PC-9 (cell line): ENCODE measurements around the gene LPCAT2. TPM values are rescaled to one million over a fixed set of nuclear protein-coding genes. Genes with fewer than 3 reads are reported as not detected.
A peak's percentile ranks its signal among the peaks of the same experiment; 100 is the strongest.

Source experiments
- BruUV-seq: library from RNA; stranded (reverse); fragments of 400-500 nt; replicated peaks from 2 replicates; lab custom pipeline; 2021; lab: Mats Ljungman, UMichigan
- CTCF ChIA-PET: fragments of 300-600 bp; sonication (Branson Sonifier 250); formaldehyde crosslinking; loops from one replicate; lab custom pipeline; 2022; ENCODE audit warnings: antibody characterized with exemption; lab: Charles Lee
- POLR2A ChIA-PET: fragments of 300-600 bp; sonication (Branson Sonifier 250); formaldehyde crosslinking; loops from one replicate; lab custom pipeline; 2022; ENCODE audit warnings: antibody characterized with exemption; ENCODE audit not compliant: unreplicated experiment; lab: Charles Lee
- DNase-seq, 2 experiments: peaks; one replicate each; pipeline versions ENCODE4 v3.0.0 to v3.0.0-alpha.2; 2015 to 2022; ENCODE audit warnings: mixed read lengths in 1 of 2
- H2AFZ ChIP-seq: fragments of 200-600 bp; sonication (generic); 2 replicates; pipeline ENCODE4 v1.8.1; 2017; ENCODE audit warnings: antibody characterized with exemption
- H3F3A ChIP-seq: fragments of 200-600 bp; sonication (generic); 2 replicates; pipeline ENCODE4 v1.8.1; 2017; ENCODE audit warnings: antibody characterized with exemption, mild to moderate bottlenecking, low read depth; ENCODE audit not compliant: insufficient read depth
- H3K27ac ChIP-seq: fragments of 200-600 bp; sonication (generic); 2 replicates; pipeline ENCODE4 v1.6.1; 2016; ENCODE audit warnings: mixed run types
- H3K27me3 ChIP-seq: fragments of 200-600 bp; sonication (generic); 2 replicates; pipeline ENCODE4 v1.6.1; 2016; ENCODE audit warnings: low read depth, mixed run types; ENCODE audit not compliant: insufficient read depth
- H3K36me3 ChIP-seq: fragments of 200-600 bp; sonication (generic); 2 replicates; pipeline ENCODE4 v1.6.1; 2016; ENCODE audit warnings: low read depth, mixed run types
- H3K4me1 ChIP-seq: fragments of 200-600 bp; sonication (generic); replicated peaks from 2 replicates; pipeline ENCODE4 v1.6.1; 2016; ENCODE audit warnings: mixed run types; ENCODE audit not compliant: insufficient read depth
- H3K4me2 ChIP-seq: fragments of 200-600 bp; sonication (generic); 2 replicates; pipeline ENCODE4 v1.6.1; 2017; ENCODE audit warnings: mixed run types
- H3K4me3 ChIP-seq: fragments of 200-600 bp; sonication (generic); 2 replicates; pipeline ENCODE4 v1.6.1; 2016; ENCODE audit warnings: mixed run types
- H3K79me2 ChIP-seq: fragments of 200-600 bp; sonication (generic); 2 replicates; pipeline ENCODE4 v1.6.1; 2017; ENCODE audit warnings: low read depth, mixed run types
- H3K9me2 ChIP-seq: fragments of 200-600 bp; sonication (generic); 2 replicates; pipeline ENCODE4 v1.8.1; 2017; ENCODE audit warnings: mild to moderate bottlenecking; ENCODE audit not compliant: insufficient read depth
- H3K9me3 ChIP-seq: fragments of 200-600 bp; sonication (generic); 2 replicates; pipeline ENCODE4 v1.8.1; 2016; ENCODE audit warnings: low read depth; ENCODE audit not compliant: insufficient read depth
- H4K20me1 ChIP-seq: fragments of 200-600 bp; sonication (generic); 2 replicates; pipeline ENCODE4 v1.8.1; 2017; ENCODE audit not compliant: insufficient read depth
- EZH2 ChIP-seq: fragments of 200-600 bp; sonication (generic); IDR thresholded peaks from 2 replicates; pipeline ENCODE4 v1.8.0; 2017; ENCODE audit warnings: antibody characterized with exemption, low read depth
- intact Hi-C: fragments of 100-400 bp; cut with micrococcal nuclease; formaldehyde crosslinking; loops from one replicate; pipeline ENCODE4 v1.10.0; 2022; ENCODE audit not compliant: unreplicated experiment
- total RNA-seq: library from RNA; stranded (reverse); gene quantifications from 2 replicates; pipeline ENCODE4 v1.2.3, GENCODE V29; 2021
- TF ChIP-seq, protein P1 (sequence below): fragments of 200-600 bp; sonication (generic); conservative IDR thresholded peaks from 2 replicates; pipeline ENCODE4 v1.6.1; 2017; ENCODE audit warnings: mixed run types, antibody characterized with exemption, mild to moderate bottlenecking, moderate library complexity

LPCAT2 gene
- total RNA-seq, 1 experiment from 2014 or later, result 87.7 TPM

DNA sequence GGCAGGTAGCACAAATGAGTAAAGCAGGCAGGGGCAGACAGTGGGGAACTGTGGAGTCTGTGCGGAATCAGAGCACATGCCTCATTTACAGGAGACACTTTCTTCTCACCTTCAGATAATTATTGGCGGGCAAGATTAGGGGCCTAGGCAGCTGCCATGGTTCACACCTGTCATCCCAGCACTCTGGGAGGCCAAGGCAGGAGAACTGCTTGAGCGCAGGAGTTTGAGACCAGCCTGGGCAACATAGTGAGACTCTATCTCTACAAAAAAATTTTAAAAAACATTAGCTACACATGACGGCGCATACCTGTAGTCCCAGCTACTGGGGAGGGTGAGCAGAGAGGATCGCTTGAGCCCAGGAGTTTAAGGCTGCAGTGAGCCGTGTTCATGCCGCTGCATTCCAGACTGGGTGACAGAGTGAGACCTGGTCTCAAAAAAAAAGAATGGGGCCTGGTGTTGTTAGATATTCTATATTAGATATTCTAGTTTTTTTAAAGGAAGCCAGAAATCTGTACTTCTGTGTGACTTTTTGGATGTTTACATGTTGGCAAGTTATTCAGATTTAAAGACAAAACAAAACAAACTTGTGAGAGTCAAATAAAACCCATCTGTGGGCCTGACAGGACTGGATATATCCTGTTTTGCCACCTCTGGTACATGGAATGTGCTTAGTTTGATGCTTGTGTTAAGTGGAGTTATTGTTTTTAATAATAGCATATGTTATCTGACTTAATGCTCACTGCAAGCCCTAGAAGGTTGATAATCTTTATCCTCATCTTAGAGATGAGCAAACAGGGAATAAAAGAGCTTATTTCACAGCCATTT lies 4.9 kb upstream of the LPCAT2 start:
- H3K79me2 ChIP-seq, result no peaks in the 10 kb centered on the region
- H3K9me2 ChIP-seq, result no peaks in the 10 kb centered on the region
- H3K36me3 ChIP-seq, result no peaks in the 10 kb centered on the region
- peaks cover 47% of the 10 kb centered on the region for H3F3A ChIP-seq
- no peaks in the 10 kb centered on the region for H4K20me1 ChIP-seq
- H3K9me3 ChIP-seq, result no peaks in the 10 kb centered on the region
- BruUV-seq, result no TSS peak
- ChIA-PET CTCF (interaction anchor here (0.6 kb wide), 1 partner anchor 40 kb away, joined by 3 read pairs; no protein-coding TSS in a partner anchor), POLR2A (interaction anchor here (0.7 kb wide), 1 partner anchor 32 kb away, joined by 21 read pairs; no protein-coding TSS in a partner anchor)
- no peaks in the 10 kb centered on the region for H3K27me3 ChIP-seq
- H3K4me1 ChIP-seq, result peaks cover 54% of the 10 kb centered on the region
- peak overlapping the region; percentile 63; the same call in 1 of the 2 replicates for H3K4me2 ChIP-seq
- no peak overlapping the region for H2AFZ ChIP-seq
- H3K27ac ChIP-seq, result peak overlapping the region; percentile 69; the same call in 1 of the 2 replicates
- DNase-seq, result no peak
- no peak overlapping the region for H3K4me3 ChIP-seq
- TF ChIP-seq, protein P1, sequence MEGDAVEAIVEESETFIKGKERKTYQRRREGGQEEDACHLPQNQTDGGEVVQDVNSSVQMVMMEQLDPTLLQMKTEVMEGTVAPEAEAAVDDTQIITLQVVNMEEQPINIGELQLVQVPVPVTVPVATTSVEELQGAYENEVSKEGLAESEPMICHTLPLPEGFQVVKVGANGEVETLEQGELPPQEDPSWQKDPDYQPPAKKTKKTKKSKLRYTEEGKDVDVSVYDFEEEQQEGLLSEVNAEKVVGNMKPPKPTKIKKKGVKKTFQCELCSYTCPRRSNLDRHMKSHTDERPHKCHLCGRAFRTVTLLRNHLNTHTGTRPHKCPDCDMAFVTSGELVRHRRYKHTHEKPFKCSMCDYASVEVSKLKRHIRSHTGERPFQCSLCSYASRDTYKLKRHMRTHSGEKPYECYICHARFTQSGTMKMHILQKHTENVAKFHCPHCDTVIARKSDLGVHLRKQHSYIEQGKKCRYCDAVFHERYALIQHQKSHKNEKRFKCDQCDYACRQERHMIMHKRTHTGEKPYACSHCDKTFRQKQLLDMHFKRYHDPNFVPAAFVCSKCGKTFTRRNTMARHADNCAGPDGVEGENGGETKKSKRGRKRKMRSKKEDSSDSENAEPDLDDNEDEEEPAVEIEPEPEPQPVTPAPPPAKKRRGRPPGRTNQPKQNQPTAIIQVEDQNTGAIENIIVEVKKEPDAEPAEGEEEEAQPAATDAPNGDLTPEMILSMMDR, result no peak
- TF ChIP-seq EZH2, result no peak
- intact Hi-C loops, result loop anchor here (5.0 kb wide), 1 partner anchor 868 kb away; no protein-coding TSS in a partner anchor

DNA sequence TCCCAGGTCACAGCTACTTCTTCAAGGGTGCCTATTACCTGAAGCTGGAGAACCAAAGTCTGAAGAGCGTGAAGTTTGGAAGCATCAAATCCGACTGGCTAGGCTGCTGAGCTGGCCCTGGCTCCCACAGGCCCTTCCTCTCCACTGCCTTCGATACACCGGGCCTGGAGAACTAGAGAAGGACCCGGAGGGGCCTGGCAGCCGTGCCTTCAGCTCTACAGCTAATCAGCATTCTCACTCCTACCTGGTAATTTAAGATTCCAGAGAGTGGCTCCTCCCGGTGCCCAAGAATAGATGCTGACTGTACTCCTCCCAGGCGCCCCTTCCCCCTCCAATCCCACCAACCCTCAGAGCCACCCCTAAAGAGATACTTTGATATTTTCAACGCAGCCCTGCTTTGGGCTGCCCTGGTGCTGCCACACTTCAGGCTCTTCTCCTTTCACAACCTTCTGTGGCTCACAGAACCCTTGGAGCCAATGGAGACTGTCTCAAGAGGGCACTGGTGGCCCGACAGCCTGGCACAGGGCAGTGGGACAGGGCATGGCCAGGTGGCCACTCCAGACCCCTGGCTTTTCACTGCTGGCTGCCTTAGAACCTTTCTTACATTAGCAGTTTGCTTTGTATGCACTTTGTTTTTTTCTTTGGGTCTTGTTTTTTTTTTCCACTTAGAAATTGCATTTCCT lies 3.4 kb upstream of the LPCAT2 start:
- H3K4me3 ChIP-seq, result no peak overlapping the region
- peaks cover 15% of the 10 kb centered on the region for H3K79me2 ChIP-seq
- H3K9me2 ChIP-seq, result no peaks in the 10 kb centered on the region
- H3K4me2 ChIP-seq, result no peak overlapping the region
- H3F3A ChIP-seq, result peaks cover 32% of the 10 kb centered on the region
- no peaks in the 10 kb centered on the region for H3K36me3 ChIP-seq
- H3K9me3 ChIP-seq, result no peaks in the 10 kb centered on the region
- no peaks in the 10 kb centered on the region for H3K27me3 ChIP-seq
- TF ChIP-seq, protein P1, result no peak
- no peak for TF ChIP-seq EZH2
- BruUV-seq, result no TSS peak
- H3K27ac ChIP-seq, result no peak overlapping the region
- ChIA-PET POLR2A (interaction anchor here (0.7 kb wide), 1 partner anchor 352 kb away, joined by 4 read pairs; no protein-coding TSS in a partner anchor), CTCF (no interaction called here)
- no peak for DNase-seq
- H4K20me1 ChIP-seq, result no peaks in the 10 kb centered on the region
- no peak overlapping the region for H2AFZ ChIP-seq
- H3K4me1 ChIP-seq, result peaks cover 46% of the 10 kb centered on the region
- intact Hi-C loops, result no loop called here

DNA sequence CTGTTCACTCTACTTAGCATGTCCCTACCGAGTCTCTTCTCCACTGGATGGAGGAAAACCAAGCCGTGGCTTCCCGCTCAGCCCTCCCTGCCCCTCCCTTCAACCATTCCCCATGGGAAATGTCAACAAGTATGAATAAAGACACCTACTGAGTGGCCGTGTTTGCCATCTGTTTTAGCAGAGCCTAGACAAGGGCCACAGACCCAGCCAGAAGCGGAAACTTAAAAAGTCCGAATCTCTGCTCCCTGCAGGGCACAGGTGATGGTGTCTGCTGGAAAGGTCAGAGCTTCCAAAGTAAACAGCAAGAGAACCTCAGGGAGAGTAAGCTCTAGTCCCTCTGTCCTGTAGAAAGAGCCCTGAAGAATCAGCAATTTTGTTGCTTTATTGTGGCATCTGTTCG lies 2.8 kb upstream of the LPCAT2 start:
- no peak overlapping the region for H3K27ac ChIP-seq
- BruUV-seq, result no TSS peak
- no peaks in the 10 kb centered on the region for H3K36me3 ChIP-seq
- H3K4me3 ChIP-seq, result no peak overlapping the region
- no peak overlapping the region for H3K4me2 ChIP-seq
- H3K27me3 ChIP-seq, result no peaks in the 10 kb centered on the region
- no peak for TF ChIP-seq EZH2
- TF ChIP-seq, protein P1, result no peak
- no peak overlapping the region for H2AFZ ChIP-seq
- intact Hi-C loops, result no loop called here
- ChIA-PET CTCF (no interaction called here), POLR2A (no interaction called here)
- no peaks in the 10 kb centered on the region; the same call in 1 of the 2 replicates for H3K9me3 ChIP-seq
- H4K20me1 ChIP-seq, result no peaks in the 10 kb centered on the region
- peaks cover 26% of the 10 kb centered on the region for H3F3A ChIP-seq
- peaks cover 46% of the 10 kb centered on the region for H3K4me1 ChIP-seq
- H3K79me2 ChIP-seq, result peaks cover 21% of the 10 kb centered on the region
- no peak for DNase-seq
- H3K9me2 ChIP-seq, result no peaks in the 10 kb centered on the region
